ENCODE measurements around the gene RS1. TPM values are rescaled to one million over a fixed set of nuclear protein-coding genes. Genes with fewer than 3 reads are reported as not detected.

RS1 gene
- polyA plus RNA-seq, 1 donor, result 0.06 TPM

DNA sequence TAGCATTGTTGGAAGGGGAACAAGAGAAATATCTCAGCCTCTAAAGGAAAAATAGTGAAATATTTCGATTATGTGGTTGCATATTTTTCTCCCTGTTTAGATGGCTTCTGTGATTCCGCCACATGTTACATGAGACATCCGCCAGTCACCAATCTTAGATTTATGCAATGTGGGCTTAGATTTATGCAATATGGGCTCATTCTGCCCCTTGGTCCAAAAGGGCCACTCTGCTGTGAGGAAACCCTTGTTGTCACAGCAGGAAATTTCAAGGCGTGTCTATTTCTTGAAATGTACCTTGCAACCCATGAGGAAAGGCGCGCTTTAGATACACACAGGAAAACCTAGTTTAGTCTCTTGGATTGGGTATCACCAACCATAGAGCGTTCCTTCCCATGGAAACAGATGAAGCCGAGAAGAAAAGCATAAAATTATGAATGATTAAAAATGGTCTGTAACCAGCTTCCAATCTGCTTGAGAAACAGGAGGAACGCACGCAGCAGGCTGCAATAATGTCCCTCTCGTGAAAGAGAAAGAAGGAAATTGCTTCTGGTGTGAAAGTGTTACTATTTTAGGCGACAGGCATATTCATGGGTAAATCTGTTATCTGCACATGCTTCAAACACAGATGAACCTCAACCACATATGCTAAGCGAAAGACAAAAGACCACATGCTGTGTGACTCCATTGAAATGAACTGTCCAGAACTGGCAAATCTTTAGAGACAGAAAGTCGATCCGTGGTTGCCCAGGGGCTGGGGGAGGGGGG lies 3.7 kb downstream of the RS1 start:
- DNase-seq, result no peak

DNA sequence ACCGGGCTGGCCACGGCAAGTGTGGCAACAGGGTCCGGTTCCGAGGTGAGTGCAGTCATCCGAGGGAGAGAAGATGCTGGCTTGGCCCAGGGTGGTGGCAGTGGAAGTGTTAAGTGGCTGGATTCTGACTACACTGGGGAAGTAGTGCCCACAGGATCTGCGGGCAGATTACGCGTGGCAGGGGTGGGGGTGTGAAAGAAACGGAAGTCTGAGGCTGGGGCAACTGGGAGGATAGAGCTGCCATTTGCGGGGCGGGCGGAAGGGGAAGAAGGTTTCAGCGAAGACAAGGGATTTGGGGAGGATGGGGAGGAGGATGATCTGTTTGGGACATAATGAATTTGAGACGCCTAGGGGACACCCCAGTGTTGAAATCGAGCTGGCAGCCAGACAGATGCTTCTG lies 5.3 kb downstream of the RS1 start:
- DNase-seq, result no peak

- DNase-seq, result no peak
Measured at GRCh38 chrX:18664947-18665346, 7.0 kb downstream of the RS1 start.

- no peak for DNase-seq
Measured at GRCh38 chrX:18661273-18661672, 10.6 kb downstream of the RS1 start.

DNA sequence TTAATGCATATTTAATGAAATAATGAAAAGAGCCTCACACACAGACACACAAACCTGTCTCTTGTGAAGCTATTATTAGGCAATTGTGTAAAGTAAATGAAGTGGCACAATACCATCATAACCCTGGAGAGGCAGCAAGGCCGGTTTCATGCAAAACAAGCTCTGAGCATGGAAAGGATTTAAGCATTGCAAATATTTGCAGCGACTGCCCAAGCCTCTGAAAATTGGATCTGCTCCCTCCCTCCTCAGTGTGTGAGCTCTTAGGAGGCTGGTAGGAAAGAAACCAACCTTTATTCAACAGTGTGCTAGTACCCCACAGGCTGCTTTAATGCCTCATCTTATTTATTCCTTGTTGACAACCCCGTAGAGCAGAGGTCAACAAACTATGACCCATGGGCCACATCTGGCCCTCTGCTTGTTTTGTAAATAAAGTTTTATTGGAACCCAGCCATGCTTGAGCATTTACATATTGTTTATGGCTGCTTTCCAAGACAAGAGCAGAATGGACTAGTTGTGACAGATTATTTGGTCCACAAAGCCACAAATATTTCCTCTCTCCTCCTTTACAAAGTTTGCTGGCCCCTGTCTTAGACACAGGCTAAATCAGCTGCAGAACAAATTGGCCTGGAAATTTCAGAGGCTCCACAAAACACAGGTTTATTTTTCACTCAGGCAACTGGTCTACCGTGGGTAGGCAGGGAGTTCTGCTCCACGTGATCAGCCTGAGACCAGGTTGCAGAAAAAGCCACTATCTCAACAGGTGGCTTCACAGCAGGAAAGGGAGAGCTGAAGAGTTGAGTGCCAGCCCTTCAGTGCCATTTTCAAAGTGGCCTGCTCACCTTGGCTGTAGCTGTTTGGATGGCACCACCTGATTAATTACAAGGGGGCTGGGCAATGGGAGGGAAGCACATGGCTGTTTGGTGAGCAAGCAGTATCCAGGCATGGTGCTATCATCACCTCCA lies 16.8 kb downstream of the RS1 start:
- DNase-seq, result no peak

GRCh38 chrX:18652636-18653035 lies 19.3 kb downstream of the RS1 start:
- no peak for DNase-seq

DNA sequence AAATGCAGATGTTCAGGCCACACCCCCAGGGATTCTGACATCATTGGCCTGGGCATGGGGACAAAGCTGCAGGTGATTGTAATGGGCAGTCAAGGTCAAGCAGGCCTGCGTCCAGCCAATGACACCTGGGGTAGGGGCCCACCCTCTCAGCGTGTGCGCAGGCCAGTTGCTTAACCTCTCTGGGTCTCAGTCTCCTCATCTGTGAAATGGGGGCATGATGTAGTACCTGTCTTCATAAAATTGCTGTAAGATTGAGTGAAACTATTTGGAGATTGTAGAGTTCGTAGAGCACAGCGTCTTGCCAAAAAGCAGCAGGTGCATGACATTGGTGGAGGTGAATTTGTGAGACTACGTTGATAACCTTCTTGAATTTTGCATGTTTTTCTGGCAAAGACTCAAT lies 21.2 kb downstream of the RS1 start:
- DNase-seq, result no peak

DNA sequence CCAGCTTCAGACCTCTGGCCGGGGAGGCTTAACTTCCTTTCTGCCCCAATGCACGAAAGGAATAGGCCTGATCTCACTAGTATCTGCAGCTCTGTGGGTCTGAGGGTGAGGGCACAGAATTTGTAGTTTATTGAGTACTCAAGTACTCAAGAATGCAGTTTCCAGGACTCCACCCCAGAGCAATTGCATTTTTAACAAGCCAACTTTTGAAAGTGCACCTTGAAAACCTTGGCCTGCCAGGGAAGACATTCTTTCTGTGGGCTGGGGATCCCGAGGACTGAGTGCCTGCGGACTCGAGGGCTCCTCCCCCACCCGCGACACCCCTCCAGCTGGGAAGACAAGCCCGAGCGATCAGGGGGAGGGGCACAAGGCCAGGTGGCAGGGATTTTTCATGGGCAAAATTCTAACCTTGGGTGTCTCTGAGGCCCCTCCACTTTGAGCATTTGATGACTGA lies 22.4 kb downstream of the RS1 start:
- DNase-seq, result no peak

DNA sequence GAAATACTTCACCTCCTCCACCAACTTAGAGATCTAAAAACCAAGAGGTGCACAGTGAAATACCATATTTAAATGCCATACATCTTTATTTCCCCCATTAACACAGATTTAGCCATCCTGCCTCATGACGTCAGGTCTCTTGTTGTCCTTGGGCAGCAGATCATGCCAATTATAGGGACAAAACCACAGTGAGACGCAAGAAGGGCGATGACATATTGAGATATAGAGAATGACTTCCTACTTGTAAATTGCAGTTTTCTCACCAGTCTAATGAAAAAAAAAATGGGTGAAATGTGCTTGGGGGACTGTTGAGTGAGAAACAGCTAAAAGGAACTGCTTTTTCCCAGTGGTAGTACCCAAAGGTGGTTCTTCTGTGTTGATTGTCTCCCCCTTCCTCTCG lies 24.3 kb downstream of the RS1 start:
- no peak for DNase-seq

DNA sequence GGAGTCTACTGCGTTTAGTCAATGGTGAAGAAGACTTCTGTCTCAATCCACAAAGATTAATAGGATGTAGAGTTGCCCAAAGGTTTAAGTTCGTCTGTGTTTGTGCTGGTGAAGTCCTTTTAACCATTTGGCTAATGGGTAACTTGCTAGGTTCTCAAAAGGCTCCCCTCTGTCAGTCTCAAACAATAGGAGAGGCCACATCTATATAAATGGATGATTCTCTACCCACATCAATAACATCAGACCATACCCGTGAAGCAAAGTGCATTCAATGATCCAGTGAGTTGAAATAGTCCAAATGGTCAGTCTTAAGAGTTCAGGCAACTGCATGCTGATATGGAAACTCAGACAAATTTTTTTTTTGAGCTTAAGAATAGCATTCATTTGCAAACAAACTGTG lies 28.1 kb downstream of the RS1 start:
- no peak for DNase-seq

DNA sequence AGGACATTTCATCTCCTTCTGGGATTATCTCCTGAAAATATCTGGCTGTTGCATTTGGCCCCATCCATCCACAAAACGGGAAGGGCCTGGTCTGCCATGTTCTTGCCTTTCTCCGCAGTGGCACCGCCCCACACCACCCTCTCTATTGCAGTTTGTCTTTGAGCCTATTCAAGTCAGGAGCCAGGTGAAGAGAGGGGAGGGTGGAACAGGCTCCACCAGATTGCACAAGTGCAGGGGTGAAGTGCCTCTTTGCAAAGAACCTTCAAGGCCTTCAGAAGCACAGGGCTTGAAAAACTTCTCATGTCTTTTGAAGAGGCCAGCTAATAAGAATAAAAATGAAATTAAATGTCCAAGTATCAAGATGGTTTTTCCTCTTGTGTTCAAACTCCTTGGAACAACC lies 28.7 kb downstream of the RS1 start:
- no peak for DNase-seq

- DNase-seq, result peak; percentile 1
Measured at GRCh38 chrX:18640686-18641085, 31.2 kb downstream of the RS1 start.

- DNase-seq, result no peak
Measured at GRCh38 chrX:18639280-18639679, 32.6 kb downstream of the RS1 start.

DNA sequence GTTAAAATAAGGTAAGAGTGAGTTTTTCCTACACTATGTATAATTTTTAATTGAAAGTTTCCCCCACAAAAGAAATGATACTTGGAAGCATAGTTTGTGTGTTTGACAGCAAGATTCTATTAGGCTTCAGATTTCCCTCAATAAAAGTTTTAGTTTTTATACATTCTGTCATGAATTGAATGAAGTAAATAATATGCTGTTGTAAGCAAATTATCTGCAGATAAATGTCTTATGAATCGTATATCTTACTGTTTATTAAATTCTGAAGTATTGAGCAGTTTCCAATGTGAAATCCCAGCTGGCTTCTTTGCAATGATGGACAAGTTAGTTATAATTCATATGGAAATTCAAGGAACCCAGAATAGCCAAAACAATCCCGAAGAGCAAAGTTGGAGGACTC lies 33.5 kb downstream of the RS1 start:
- DNase-seq, result no peak

GRCh38 chrX:18630934-18631333 lies 41.0 kb downstream of the RS1 start:
- DNase-seq, result no peak

DNA sequence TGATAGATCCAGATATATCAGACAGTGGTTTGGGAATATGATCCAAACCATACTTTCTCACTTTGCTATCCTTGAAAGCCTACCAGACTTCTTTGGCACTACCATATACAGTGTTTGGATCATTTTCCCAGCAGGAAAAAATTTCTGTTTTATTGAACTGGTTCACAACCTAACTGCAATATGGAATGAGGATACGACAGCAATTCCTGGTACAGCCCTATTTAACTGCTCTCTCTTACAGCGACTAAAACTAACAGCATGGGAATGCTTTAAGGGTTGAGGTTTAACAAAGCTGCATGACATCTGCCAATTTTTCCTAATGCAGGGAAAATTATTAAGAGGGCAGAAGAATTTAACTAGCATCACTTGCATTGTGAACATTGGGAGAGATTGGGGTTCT lies 47.3 kb downstream of the RS1 start:
- DNase-seq, result no peak

DNA sequence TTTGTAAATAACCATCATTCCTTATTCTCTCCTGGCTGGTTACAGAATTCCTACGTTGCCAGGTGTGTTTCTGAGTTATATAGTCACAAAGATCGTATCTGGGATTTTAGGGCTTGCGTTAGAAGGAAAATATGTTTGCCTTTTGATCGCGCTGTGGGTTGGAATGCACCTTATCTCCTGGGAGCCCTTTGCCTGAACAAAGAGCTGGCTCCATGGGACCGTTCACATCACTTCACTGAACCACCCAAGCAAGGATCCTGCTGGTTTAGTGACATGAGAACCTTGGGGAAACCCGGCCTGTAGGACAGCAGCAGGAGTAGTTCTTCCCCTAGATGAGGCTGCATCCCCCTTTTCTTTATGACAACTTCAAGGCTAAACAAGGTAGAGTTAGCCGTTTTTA lies 51.6 kb downstream of the RS1 start:
- no peak for DNase-seq

DNA sequence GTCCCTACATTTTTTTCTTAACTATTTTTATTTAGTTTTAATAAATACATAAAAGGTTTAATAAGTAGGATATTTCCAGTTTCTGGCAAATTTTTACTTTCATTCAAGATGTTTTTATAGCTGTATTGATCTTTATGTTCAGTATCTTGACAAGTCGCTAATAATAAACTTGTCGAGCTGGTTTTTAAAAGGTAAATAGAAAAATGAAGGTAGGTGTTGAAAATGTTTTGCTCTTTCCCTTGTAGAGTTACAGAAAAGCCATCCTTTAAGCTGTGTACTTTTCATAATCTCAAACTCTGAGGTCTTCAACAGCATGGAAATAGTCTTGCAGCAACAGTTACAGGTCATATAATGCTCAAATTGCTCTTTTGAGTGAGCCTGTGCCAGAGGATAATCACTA lies 52.6 kb downstream of the RS1 start:
- no peak for DNase-seq

DNA sequence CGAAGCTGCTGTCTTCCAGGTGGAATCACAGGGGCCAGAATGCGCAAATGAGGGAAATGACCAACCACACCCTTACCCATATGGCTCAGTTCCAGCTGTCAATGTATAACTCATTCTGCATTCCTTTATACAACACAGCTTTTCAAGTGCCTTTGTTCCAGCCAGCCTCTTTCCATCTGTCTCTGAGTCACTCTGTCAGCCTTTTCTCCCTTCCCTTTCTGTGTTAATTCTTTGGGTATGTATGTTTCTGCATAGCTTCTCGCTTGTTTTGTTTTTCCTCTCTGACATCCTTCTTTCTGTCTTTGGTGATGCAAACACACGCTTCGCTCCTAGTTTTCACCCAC lies 54.5 kb downstream of the RS1 start:
- DNase-seq, result no peak

GRCh38 chrX:18616688-18617406 lies 55.1 kb downstream of the RS1 start:
- DNase-seq, result no peak

- no peak for DNase-seq
Measured at GRCh38 chrX:18613930-18614639, 57.8 kb downstream of the RS1 start.

- no peak for DNase-seq
Measured at GRCh38 chrX:18607966-18608365, 63.9 kb downstream of the RS1 start.

DNA sequence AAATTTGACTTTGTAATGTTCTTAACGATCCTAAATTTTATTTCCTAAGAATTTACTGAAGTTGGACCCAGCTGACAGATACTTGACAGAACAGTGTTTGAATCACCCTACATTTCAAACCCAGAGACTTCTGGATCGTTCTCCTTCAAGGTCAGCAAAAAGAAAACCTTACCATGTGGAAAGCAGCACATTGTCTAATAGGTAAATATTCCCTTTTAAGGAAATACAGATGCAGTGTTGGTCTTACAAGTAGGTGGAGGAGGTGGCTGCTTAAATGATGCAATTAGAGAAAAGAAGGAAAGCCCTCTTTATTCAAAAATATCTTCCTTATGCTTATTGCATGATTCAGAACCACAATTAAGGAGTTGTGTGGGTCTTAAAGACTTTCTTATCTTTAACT lies 73.5 kb downstream of the RS1 start:
- no peak for DNase-seq

All from hindlimb muscle (tissue), 1 donor.